Measurements from ENCODE around the gene C1QTNF4.
"Not testable (repeated sequence)": the region's sequence is repeated elsewhere in the genome, so short reads cannot be mapped to it uniquely, and the experiment has no call there.

C1QTNF4 gene

DNA sequence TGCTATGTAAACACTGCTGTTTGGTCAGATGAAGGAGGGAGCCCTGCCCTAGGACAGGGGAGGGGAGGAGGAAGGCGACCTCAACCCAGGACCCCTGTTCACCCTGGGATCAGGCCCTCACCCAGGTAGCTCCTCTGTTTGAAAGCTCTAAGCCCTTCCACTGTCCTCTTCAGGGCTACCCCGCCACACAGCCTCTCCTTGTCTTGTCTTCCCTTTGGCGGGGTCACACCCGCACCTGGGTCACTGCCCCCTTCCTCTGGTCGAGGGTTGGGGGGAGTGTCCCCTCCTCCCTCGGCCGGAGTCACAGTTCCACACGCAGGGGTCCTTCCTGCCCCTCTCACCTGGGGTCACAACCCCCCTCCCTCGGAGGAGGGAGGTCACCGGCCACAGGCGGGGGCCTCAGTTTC is 29.3 kb downstream of the C1QTNF4 start:
- DNase-seq, result no peak

DNA sequence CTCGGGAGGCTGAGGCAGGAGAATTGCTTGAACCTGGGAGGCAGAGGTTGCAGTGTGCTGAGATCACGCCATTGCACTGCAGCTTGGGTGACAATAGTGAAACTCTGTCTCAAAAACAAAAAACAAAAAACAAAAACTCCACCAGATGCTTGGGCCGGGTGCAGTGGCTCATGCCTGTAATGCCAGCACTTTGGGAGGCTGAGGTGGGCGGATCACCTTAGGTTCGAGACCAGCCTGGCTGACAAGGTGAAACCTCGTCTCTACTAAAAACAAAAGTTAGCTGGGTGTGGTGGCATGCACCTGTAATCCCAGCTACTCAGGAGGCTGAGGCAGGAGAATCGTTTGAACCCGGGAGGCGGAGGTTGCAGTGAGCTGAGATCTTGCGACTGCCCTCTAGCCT is 29.8 kb downstream of the C1QTNF4 start:
- DNase-seq, result not testable (repeated sequence)

DNA sequence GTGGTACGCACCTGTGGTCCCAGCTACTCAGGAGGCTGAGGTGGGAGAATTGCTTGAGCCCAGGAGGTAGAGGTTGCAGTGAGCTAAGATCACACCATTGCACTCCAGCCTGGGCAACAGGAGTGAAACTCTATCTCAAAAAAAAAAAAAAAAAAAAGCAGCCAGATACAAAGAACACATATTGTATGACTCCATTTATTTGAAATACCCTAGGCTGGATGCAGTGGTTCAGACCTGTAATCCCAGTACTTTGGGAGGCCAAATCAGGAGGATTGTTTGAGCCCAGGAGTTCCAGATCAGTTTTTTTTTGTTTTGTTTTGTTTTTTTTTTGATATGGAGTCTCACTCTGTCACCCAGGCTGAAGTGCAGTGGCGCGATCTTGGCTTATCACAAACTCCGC is 31.8 kb downstream of the C1QTNF4 start:
- DNase-seq, result not testable (repeated sequence)

DNA sequence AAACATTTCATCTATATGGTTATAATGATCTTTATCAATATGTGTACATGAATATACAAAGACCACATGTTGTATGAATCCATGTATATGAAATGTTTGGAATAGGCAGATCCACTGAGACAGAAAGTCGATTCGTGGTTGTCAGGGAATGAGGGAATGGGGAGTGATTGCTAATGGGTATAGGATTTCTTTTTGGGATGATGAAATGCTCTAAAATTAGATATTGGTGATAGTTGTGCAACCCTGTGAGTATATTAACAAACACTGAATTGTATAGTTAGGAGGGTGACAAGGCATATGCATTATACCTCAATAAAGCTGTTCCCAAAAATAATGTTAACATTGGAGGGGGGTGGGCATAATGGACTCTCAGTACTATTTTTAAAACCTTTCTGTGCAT is 33.8 kb downstream of the C1QTNF4 start:
- DNase-seq, result no peak

DNA sequence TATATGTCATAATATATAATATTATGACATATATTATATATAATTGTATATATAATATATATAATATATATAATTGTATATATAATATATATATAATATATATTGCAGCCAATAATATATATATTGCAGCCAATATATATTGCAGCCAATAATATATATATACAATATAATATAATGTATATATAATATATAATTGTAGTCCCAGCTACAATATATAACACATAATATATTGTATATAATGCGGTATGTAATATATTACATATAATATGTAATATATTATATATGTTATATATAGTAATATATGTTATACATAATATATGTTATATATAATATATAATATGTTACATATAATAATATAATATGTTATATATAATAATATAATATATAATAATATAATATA is 35.5 kb downstream of the C1QTNF4 start:
- no peak for DNase-seq

DNA sequence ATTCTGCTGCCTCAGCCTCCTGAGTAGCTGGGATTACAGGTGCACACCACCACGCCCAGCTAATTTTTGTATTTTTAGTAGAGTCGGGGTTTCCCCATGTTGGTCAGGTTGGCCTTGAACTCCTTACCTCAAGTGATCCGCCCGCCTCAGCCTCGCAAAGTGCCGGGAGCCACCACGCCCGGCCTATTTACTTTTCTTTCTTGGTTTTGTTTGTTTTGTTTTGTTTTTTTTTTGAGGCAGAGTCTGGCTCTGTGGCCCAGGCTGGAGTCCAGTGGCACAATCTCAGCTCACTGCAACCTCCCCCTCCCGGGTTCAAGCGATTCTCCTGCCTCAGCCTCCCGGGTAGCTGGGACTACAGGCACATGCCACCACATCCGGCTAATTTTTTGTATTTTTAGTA is 37.2 kb downstream of the C1QTNF4 start:
- DNase-seq, result not testable (repeated sequence)

DNA sequence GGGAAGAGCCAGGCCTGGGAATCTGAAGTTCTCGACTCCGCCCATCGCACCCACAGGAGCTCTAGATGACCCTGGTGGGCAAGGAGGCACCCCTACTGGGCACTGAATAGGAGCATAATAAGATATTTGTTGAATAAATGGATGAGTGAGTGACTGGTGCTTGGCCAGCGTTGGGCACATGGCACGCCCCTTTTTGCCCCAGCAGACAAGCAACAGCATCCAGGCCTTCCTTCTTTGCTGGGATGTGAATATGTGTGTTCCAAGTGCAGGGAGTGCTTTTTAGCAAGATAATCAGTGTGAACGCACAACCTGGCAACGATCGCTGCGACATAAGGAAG is 40.8 kb downstream of the C1QTNF4 start:
- peak; percentile 66 for DNase-seq

DNA sequence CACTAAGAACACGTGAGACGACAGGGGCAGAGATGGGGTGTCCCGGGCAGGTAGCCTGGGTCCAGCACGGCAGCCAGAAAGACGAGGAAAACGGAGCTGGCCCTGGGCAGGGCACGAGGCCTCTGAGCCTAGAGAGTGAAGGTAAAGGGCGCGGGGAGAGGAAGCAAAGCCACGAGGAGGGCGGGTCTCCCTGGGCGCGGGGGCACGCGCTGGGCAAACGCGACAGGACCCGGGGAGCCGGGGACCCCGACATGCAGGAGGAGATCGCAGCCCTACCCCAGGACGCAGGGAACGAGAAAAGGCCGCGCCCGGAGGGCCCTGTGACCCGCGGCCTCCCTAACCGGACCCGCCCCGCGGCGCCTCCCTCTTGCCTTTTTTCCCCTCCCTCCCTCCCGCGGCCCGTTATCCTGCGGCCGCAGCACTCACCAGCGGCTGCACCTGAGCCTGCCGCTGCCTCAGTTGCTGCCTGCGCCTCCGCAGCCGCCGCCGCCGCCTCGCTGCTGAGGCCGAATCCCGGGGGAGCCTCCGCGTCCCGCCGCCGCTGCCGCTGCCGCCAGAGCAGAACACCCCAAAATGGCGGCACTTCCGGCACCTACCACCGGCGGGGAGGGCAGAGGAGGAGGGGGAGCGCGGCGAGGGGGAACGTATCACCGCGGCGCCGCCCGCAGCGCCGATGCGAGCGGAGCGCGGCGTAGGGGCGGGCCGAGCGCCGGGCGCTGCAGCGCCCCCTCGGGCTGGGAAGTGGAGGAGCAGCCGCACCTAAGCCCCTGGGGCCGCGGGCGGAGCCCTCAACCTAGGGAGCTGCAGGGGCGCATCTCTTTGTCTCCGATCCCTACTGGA is 41.4 kb downstream of the C1QTNF4 start, which contains the start of gene CELF1:
Gene CELF1 (minus strand): TSS at position 567 of the 840 bp plus-strand sequence. CDS start 53,609 bp downstream, outside the sequence.
- DNase-seq, result peak; percentile 86

DNA sequence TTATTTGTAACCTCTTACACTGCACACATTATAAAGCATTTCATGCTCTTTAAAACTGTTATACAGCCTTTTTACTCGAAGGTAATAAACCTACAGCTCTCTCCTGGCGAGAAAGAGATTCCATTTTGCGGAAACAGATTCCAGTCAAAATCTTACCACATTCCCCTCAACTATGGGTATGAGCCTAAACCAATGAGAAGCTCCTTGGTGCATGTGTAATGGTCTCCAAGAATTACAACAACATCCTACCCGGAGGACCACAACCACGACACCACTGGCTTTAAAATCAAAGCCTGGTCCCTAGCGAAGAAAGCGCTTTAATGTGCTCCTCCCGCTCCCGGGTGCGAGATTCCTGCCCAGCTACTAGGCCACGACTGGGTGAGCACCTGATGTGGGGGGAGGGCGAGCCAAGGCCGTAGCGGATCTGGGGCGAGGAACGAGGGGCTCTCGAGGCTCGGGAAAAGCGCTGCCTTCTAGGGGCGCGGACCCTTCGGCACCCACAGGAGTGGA is 42.1 kb downstream of the C1QTNF4 start:
- DNase-seq, result no peak

DNA sequence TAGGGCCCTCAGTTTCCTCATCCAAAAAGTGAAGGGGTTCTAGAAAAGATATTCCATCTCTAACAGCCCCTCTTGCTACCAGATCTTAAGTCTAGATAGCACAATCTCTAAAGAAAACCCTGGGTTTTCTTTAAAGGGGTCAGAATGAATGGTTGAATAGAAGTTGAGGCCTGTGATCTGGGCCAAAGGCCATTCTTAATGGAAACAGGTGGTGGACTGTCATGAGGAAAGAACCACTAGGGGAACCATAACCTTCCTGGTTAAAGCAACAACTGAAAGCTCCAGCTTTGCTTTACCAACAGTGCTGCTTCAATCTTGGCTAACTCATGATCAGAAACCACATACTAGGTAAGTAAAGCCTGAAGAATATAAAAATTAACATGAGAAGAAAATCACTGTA is 43.1 kb downstream of the C1QTNF4 start:
- no peak for DNase-seq

DNA sequence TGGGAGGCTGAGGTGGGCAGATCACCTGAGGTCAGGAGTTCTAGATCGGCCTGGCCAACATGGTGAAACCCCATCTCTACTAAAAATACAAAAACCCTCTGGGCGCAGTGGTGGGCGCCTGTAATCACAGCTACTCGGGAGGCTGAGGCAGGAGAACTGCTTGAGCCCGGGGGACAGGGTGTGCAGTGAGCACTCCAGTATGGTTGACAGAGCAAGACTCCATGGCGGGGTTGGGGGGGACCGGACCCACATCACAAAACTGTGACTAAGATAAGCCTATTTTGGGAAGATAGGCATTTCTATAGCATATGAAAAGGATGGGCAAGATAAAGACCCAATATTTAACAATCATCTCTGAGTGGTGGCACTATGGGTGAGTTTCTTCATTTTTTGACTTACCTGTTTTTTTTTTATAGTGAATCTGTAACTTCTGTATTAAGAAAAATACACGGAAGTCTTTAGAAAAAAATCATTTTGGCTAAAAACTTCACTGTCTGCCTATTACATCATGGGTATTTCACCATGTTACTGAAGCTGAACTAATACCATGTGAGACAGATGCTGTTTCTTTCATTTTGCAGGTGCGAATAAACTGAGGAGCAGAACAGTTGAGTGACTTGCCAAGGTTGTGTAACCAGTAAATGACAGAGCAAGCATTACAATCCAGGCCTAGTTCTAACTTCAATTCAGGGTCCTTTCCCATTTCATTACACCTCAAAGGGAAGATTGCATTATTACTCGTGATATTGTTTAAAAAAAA is 43.7 kb downstream of the C1QTNF4 start:
- DNase-seq, result no peak

DNA sequence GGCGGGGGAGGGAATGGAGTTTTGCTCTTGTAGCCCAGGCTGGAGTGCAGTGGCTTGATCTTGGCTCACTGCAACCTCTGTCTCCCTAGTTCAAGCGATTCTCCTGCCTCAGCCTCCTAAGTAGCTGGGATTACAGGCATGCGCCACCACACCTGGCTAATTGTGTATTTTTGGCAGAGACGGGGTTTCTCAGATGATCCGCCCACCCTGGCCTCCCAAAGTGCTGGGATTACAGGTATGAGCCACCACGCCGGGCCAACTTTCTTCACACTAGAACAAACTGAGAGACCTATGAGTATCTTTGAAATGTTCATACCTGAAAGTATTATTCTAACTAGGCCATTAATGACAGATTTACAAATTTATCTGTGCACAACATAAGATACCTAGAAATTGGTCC is 47.9 kb downstream of the C1QTNF4 start:
- DNase-seq, result not testable (repeated sequence)

DNA sequence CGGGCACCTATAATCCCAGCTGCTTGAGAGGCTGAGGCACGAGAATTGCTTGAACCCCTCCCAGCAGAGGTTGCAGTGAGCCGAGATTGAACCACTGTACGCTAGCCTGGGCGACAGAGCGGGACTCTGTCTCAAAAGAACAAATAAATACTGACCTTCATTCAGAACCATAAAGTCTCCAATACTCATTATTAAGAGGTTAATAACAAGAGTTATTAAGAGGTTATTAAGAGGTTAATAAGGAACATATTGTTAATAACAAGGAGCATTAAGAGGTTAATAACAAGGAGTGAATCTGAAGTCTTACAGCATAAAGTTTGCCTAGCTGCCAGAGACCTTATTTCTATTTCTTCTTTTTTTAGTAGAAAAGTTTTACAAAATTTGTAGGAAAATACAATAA is 48.9 kb downstream of the C1QTNF4 start:
- DNase-seq, result no peak

DNA sequence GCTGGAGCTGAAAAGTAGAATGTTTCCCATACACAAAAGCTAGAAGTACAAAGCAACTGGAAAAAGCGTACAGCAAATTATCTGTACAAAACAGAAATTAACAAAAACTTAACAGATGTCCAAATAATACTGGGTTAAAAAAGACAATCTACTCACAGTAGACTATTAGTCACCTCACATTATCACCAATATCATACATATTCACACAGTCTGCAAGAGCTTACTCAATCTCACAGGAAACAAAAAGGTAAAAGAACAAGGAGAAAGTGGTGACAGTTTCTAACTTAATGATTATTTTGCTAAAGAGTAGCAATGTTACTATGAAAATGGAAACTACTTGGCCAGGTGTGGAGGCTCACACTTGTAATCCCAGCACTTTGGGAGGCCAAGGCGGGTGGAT is 53.1 kb downstream of the C1QTNF4 start:
- DNase-seq, result no peak

DNA sequence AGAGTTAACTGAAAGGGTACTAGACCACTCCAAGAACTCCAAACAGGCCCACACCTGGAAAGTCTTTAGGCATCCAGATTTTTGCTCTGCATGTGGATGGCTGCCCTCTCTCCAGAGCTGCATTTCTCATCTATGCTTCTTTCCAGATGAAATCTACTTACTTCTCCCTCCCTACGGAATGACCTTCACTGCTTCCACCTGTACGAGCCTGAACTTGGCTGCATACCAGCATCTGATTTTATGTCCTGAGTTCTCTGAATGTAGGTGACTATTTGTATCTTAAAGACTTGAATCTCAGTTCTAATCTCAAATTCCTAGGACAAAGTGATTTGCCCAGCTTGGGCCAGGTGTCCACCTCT is 54.6 kb downstream of the C1QTNF4 start:
- no peak for DNase-seq

Data from DMS153 (cell line).